Measurements from ENCODE around the gene SLC35E3.
"Not testable (repeated sequence)": the region's sequence is repeated elsewhere in the genome, so short reads cannot be mapped to it uniquely, and the experiment has no call there.

The SLC35E3 gene

DNA sequence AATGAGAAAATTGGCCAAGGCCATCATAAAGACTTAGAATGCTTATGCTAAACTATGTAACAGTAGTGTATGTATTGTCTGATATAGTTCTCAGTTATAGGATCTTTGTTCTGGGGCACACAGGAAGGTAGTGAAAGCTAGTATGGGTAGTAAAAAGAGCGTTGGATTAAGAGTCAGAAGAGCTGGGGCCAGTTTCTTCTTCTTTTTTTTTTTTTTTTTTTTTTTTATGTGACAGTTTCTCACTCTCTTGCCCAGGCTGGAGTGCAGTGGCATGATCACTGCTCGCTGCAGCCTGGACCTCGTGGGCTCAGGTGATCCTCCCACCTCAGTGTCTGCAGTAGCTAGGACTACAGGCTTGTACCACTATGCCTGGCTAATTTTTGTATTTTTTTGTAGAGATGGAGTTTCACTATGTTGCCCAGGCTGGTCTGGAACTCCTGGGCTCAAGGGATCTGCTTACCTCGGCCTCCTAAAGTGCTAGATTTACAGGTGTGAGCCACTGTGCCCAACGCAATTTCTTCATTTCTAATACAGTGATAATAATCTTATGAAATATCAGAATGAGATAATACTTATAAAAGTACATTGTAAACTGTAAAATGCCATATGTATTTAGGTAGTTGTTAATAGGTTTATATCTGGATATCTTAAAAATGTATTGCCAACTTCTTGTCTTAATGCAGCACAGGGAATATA lies 69.4 kb downstream of the SLC35E3 start:
- no peak for DNase-seq

DNA sequence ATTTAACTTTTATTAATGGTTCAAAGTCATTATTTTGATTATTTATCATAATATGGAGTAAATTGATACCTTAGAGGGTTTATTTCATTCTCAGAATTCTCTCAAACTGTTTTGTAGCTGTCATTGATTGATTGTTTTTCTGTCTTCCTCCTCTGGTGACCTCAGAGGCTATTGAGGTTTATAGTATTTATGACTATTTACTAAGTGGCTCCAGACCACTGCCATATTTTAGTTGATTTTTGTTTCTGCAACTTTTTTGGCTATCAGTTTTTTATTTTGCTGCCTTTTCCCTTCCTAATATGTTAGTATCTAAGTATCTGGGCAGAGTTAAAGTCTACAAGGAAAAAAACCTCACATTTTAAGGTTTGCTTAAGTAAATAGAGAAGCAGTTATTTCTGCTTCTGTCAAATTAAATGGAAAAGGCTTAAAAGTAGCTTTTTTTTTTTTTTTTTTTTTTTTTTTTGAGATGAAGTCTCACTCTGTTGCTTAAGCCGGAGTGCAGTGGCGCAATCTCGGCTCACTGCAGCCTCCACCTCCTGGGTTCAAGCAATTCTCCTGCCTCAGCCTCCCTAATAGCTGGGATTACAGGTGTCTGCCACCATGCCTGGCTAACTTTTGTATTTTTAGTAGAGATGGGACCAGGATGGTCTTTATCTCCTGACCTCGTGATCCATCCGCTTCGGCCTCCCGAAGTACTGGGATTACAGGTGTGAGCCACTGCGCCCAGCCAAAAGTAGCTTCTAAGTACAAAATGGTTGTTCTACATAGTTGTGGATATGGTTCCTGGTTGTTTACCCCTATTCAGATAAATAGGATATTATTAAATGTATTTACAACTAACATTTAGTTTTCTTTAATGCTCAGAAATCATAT lies 70.2 kb downstream of the SLC35E3 start:
- no peak for DNase-seq

DNA sequence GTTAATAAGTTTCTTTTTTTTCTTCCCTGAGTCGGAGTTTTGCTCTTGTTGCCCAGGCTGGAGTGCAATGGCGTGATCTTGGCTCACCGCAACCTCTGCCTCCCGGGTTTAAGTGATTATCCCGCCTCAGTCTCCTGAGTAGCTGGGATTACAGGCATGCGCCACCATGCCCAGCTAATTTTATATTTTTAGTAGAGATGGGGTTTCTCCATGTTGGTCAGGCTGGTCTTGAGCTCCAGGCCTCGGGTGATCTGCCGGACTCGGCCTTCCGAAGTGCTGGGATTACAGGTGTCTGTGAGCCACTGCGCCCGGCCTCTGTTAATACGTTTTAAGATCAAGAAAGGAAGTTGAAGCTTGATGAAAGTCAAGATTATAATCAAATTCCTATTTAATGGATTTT lies 73.5 kb downstream of the SLC35E3 start:
- not testable (repeated sequence) for DNase-seq

- no peak for DNase-seq
Observed at GRCh38 chr12:68821357-68822188, 75.6 kb downstream of the SLC35E3 start.

DNA sequence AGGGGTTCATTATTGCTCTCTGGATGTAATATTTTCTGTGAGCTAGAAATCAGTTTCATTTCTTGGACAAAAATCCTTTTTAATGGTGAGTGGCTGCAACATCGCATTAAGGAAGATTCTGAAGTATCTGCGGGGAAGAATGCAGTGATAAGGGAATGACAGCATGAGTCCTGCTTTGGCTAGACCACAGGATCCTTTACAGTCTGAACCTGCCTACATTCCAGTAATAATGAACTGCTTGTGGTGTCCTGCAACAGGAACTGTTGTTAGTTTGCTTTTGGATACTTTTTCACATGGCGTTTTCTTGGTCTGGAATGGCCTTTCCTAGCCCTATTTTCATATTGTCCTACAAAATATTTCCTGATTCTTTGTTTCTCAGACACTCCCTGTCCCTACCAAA lies 77.7 kb downstream of the SLC35E3 start:
- no peak for DNase-seq

- DNase-seq, result no peak
Observed at GRCh38 chr12:68824131-68824530, 78.2 kb downstream of the SLC35E3 start.

DNA sequence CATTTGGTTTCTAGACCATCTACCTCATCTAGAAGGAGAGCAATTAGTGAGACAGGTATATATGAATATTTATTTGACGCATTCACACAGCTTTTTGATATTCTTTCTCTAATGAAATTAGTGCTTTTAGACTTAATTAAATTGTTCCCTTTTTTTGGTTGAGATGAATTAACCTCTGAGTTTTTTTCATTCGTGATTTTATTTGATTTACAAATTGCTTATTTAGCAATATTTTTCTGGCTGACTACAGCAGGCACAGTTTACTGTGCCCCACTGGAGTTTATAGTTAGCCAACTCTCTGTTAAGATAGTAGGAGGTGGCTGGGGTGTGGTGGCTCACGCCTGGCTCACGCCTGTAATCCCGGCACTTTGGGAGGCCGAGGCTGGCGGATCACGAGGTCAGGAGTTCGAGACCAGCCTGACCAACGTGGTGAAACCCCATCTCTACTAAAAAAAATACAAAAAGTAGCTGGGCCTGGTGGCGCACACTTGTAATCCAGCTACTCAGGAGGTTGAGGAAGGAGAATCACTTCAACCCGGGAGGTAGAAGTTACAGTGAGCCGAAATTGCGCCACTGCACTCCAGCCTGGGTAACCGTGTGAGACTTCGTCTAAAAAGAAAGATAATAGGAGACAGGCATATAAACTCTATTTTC lies 78.7 kb downstream of the SLC35E3 start:
- DNase-seq, result no peak

GRCh38 chr12:68825569-68826217 lies 79.7 kb downstream of the SLC35E3 start:
- no peak for DNase-seq

DNA sequence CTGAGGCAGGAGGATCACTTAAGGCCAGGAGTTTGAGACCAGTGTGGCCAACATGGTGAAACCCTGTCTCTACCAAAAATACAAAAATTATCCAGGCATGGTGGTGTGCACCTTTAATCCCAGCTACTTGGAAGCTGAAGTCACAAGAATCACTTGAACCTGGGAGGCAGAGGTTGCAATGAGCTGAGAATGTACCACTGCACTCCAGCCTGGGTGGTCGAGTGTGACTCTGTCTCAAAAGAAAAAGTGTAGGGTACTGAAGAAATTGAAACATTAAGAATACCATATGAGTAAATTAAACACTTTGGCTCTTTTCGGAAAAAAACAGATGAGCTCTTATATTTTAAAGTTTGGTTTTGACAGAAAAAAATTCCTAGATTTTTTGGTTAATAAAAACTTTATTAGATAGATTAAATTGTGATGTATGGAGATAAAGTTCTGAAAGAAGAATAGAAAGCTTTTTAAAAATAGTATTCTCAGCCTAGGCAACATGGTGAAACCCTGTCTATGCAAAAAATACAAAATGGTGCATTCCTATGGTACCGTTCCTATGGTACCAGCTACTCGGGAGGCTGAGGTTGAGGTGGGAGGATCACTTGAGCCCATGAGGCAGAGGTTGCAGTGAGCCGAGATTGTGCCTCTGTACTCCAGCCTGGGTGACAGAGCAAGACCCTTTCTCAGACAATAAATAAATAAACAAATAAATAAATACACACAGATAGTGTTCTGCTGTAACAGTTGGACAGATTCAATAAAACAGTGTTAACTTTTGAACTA lies 82.1 kb downstream of the SLC35E3 start:
- DNase-seq, result no peak

DNA sequence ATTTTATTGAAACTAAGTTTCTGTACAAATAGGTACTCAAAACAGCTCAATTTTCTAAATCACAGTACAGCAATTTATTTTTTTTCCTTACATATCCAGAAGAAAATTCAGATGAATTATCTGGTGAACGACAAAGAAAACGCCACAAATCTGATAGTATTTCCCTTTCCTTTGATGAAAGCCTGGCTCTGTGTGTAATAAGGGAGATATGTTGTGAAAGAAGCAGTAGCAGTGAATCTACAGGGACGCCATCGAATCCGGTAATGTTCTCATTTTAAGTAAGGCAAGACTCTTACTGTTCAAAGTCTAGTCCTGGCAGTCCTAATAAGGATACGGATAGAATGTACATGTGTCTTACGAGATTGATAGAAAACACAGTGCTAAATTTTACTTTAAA lies 82.7 kb downstream of the SLC35E3 start:
- DNase-seq, result no peak

Measured in NCI-H69 (cell line).